ENCODE measurements around the gene GPR142. TPM values are rescaled to one million over a fixed set of nuclear protein-coding genes. Genes with fewer than 3 reads are reported as not detected.
A peak's percentile ranks its signal among the peaks of the same experiment; 100 is the strongest.

The GPR142 gene
- total and polyA plus RNA-seq, 2 of the 8 experiments (the other 6 are each of a cell fraction or from before 2014, with no cell fraction given): 0.05 TPM; not detected in 1

- H2BK15ac ChIP-seq (ENCODE audit: low read length): no peak within 1 kb of the TSS
- CTCF ChIA-PET (ENCODE audit: partially characterized antibody): interaction anchor here (0.9 kb wide), 1 partner anchor 24 kb away, joined by 3 read pairs; no protein-coding TSS in a partner anchor
- DNase-seq (ENCODE audit: low read depth in 1 of 2, low spot score in 2 of 2): peak in 1 of 2 experiments; percentile 80
- 7% methylated on average over 55 of the region's 73 CpGs; no CpG with 5 or more reads in 1 of the 2 experiments for WGBS, 2 experiments (ENCODE audit: extremely low coverage in 1 of 2, insufficient coverage in 1 of 2, insufficient read length in 1 of 2, insufficient replicate concordance in 2 of 2, low coverage in 1 of 2, low lambda C conversion rate in 2 of 2, missing lambda C conversion rate in 1 of 2)
- no peak for FAIRE-seq
- H3K23me2 ChIP-seq (ENCODE audit: low read depth, low read length): peaks cover 8% of the 10 kb centered on the region
- H2BK20ac ChIP-seq (ENCODE audit: low read length): no peak within 1 kb of the TSS; the same call in 1 of the 2 replicates
- no peak within 1 kb of the TSS for H3K27ac ChIP-seq (ENCODE audit: low read depth, low read length)
- POLR2A ChIA-PET (ENCODE audit: partially characterized antibody): no interaction called here
- no peak within 1 kb of the TSS for H2AK5ac ChIP-seq (ENCODE audit: low read depth, low read length)
- no peaks in the 10 kb centered on the region for H3K36me3 ChIP-seq (ENCODE audit: control insufficient read depth in 2 of 4, insufficient read depth in 4 of 4, low read length in 3 of 4)
- H4K8ac ChIP-seq (ENCODE audit: extremely low read depth, insufficient read depth, low read length): peak within 1 kb of the TSS; percentile 53; the same call in 1 of the 2 replicates
- H3K23ac ChIP-seq (ENCODE audit: insufficient read length): no peak within 1 kb of the TSS
- H3K4me2 ChIP-seq (ENCODE audit: insufficient read depth in 1 of 2, low read depth in 2 of 2, low read length in 2 of 2): peak within 1 kb of the TSS; percentile 61 to 98
- H3K18ac ChIP-seq (ENCODE audit: extremely low read depth, low read length): no peak within 1 kb of the TSS; the same call in none of the 2 replicates
- no peak within 1 kb of the TSS for H2BK5ac ChIP-seq (ENCODE audit: low read depth, low read length)
- no peak within 1 kb of the TSS for H4K5ac ChIP-seq (ENCODE audit: insufficient read length, low read depth, low read length)
- no peak within 1 kb of the TSS for H2BK120ac ChIP-seq (replicated peaks; ENCODE audit: low read depth, low read length)
- peak within 1 kb of the TSS; percentile 87; the same call in 1 of the 2 replicates for H2BK12ac ChIP-seq (ENCODE audit: low read depth, low read length)
- no peaks in the 10 kb centered on the region for H3K9me3 ChIP-seq (ENCODE audit: insufficient read depth in 2 of 2, low read depth in 1 of 2, low read length in 1 of 2)
- H3K27me3 ChIP-seq (replicated peaks in 1 of 4; ENCODE audit: control insufficient read depth in 3 of 4, extremely low read depth in 1 of 4, insufficient read depth in 3 of 4, low read length in 3 of 4): peaks cover 3 to 35% (median 27%) of the 10 kb centered on the region in 4 experiments
- H3K14ac ChIP-seq (ENCODE audit: insufficient read length): no peak within 1 kb of the TSS
- H3K56ac ChIP-seq (replicated peaks; ENCODE audit: insufficient read length, low read depth, low read length): no peak within 1 kb of the TSS
- H3K79me2 ChIP-seq (ENCODE audit: control insufficient read depth in 1 of 2, insufficient read depth in 2 of 2, low read length in 2 of 2): no peaks in the 10 kb centered on the region
- no peaks in the 10 kb centered on the region for H4K20me1 ChIP-seq (replicated peaks in 1 of 2; ENCODE audit: control insufficient read depth in 1 of 2, insufficient read depth in 2 of 2, low read length in 2 of 2)
- no peaks in the 10 kb centered on the region for H3K79me1 ChIP-seq (ENCODE audit: low read depth, low read length)
- peak within 1 kb of the TSS; percentile 45 to 61 (median 50) for H3K4me3 ChIP-seq (ENCODE audit: extremely low read depth in 1 of 4, insufficient read depth in 2 of 4, low read depth in 3 of 4, low read length in 4 of 4)
- H3K4ac ChIP-seq (replicated peaks; ENCODE audit: insufficient read length, low read depth, low read length): peak within 1 kb of the TSS; percentile 4
- peaks cover 6 to 14% (median 12%) of the 10 kb centered on the region in 4 experiments; a peak in 6 of 7 replicates for H3K4me1 ChIP-seq (replicated peaks in 1 of 4; ENCODE audit: control insufficient read depth in 3 of 4, insufficient read depth in 4 of 4, low read length in 3 of 4)
- peak within 1 kb of the TSS; percentile 70 for H4K91ac ChIP-seq (replicated peaks; ENCODE audit: insufficient read length, low read length)
- no peak within 1 kb of the TSS for H3K9ac ChIP-seq (replicated peaks in 1 of 4; ENCODE audit: extremely low read depth in 1 of 4, low read depth in 3 of 4, low read length in 3 of 4)
- peak within 1 kb of the TSS; percentile 78 for H2AFZ ChIP-seq (ENCODE audit: low read length)
- TF ChIP-seq SUZ12 (IDR thresholded peaks at IDR 0.05; ENCODE audit: low read length) (peak; percentile 67; the same call in 1 of the 2 replicates), ZNF274 (IDR thresholded peaks at IDR 0.05; ENCODE audit: borderline replicate concordance, extremely low read depth, low read length) (no peak), RBBP5 (IDR thresholded peaks at IDR 0.05; ENCODE audit: borderline replicate concordance, low read depth, low read length) (0 out of 2 replicates have a peak, but pooled peaks have one; percentile 40), HDAC2 (IDR thresholded peaks at IDR 0.05; ENCODE audit: borderline replicate concordance in 1 of 2, low read depth in 2 of 2, low read length in 2 of 2) (peak in 1 of 2 experiments; percentile 63; a peak in 1 of 4 replicates), RNF2 (IDR thresholded peaks at IDR 0.05; ENCODE audit: borderline replicate concordance, low read depth, low read length, missing control alignments, poor library complexity, severe bottlenecking) (no peak), SIN3A (conservative IDR thresholded peaks at IDR 0.05 in 1 of 2, IDR thresholded peaks at IDR 0.05 in 1 of 2; ENCODE audit: low read depth in 1 of 2, low read length in 2 of 2) (peak in 1 of 2 experiments; percentile 69; a peak in 1 of 4 replicates), KDM1A (IDR thresholded peaks at IDR 0.05; ENCODE audit: borderline replicate concordance, low read length) (peak; percentile 40; the same call in 1 of the 2 replicates), KDM4A (IDR thresholded peaks at IDR 0.05; ENCODE audit: low read depth, low read length, severe bottlenecking) (peak; percentile 70), ASH2L (IDR thresholded peaks at IDR 0.05; ENCODE audit: low read length) (peak; percentile 20), CEBPB (IDR thresholded peaks at IDR 0.05; ENCODE audit: low read depth, low read length) (no peak)
These were observed 41.4 kb upstream of the GPR142 start, which contains the start of gene KIF19 for GRCh38 chr17:74325743-74326379. TSS of gene KIF19 (plus strand) at chr17:74326226. CDS start at chr17:74326350, 124 bp downstream.

All from H1 (cell line).